Measurements from ENCODE around the gene APC.

APC gene

DNA sequence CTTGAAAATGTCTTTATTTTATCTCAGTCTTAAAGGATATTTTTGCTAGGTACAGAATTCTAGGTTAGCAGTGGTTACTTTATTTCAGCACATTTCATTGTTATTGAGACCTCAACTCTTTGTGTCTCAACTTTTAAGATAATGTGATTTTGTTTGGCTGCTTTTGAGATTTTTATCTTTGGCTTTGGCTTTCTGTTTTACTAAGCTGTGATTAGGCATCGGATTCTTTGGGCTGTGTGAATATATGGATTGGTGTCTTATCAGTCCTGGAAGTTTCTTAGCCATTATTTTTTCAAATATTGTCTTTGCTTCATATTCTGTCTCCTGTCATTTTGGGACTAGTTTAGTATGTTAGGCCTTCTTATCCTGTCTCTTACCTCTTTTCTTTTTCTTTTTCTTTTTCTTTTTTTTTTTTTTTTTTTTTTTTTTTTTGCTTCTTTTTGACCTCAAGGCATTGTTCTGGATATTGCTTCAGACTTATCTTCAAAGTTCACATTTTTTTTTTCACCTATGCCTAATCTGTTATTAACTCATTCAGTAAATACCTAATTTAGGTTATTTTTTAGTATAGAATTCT is 20.1 kb upstream of the APC start:
- DNase-seq: no peak

DNA sequence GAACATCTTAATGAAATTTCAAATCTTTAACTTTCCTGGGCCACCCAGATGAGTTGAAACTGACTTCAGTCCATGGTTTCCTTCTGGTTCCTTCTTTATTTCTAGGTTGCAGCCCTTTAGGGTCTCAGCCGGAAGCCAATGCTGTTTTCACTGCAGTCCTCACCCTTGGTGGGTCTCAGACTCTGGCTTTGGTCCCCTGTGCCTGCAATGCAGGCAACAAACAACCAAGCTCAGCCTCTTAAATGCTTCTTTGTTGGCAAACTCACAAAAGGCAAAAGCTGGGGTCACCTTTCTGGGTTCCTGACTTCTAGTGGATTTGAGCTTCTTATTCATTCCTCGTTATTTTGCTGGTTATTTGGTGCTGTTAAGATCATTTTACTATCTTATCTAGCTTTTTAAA is 19.3 kb upstream of the APC start:
- no peak for DNase-seq

DNA sequence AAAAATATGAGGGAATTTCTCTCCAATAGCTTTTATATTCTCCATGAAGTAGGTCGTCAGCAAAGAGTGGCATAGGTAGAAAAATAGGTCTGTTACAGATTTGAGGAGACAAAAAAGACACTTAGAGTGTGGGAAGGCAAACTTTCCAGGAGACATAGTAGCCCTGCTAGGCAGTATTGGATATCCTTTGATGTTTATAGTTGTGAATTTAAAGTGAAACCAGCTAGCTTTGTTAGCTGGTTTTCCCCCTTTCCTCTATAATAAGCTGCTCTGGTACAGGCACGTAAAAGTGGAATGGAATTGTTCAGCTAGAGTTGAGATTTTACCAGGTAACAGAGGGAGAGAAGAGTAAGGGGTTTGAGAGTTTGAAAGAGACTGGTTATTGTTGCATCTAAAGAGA is 17.1 kb upstream of the APC start:
- no peak for DNase-seq

DNA sequence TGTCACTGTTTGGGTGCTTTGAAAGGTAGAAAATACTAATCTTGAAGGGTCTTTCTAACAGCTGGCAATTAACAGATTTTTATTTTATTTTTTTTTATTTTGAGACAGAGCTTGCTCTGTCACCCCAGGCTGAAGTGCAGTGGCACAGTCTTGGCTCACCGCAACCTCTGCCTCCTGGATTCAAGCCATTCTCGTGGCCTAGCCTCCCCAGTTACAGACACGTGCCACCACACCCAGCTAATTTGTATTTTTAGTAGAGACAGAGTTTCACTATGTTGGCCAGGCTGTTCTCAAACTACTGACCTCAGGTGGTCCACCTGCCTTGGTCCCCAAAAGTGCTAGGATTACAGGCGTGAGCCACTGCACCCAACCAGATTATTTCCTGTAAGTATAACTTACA is 12.8 kb upstream of the APC start:
- DNase-seq: no peak

DNA sequence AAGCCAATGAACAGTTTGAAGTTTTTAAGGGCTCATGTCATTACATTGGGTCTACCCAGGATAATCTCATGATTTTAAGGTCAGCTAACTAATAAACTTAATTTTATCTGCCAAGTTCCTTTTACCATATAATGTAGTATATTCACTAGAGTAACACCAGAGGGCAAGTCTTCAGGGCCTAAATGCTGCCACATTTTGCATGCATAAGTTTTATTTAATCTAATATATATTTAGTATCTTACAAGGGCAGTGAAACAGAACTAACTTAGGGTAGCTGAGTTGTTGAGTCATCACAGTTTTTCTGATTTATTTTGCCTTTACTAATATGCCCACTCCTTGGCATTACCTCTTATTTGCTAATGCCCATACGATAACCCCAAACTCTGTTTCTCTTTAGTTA is 8.1 kb upstream of the APC start:
- no peak for DNase-seq

DNA sequence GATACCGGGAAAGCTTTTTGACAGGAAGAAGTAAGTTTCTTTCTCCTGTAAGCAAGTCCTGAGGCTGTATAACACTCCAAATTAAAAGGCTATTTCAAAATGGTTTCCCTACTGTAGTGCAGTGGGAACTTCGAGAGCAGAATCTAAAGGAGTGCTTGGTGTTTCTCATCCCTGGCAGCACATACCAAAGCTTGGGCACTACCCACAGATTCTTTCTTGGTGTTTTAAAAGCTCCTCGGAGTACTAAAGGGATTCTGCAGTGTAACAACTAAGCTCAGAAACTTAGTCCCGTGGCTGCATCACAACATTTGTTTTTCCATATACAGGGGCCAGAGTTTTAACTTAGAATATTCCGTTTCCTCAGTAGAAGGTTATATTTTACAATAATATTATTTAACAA is 5.6 kb upstream of the APC start:
- DNase-seq: no peak

DNA sequence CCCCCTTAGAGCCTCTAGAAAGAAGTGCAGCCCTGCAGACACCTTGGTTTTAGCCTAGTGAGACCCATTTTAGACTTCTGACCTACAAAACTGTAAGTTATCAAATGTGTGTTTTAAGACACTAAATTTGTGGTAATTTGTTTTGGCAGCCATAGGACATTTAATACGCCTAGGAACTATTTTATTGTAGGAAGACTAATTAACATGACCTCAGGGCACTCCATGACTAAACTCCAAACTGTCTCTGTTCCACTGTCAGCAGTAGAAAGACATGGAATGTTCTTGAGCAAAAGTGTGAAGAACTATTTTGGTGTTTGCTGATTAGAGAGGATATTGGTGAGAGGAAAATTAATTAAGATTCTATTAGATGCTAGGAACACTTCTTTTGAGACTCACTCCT is 4.1 kb upstream of the APC start:
- no peak for DNase-seq

DNA sequence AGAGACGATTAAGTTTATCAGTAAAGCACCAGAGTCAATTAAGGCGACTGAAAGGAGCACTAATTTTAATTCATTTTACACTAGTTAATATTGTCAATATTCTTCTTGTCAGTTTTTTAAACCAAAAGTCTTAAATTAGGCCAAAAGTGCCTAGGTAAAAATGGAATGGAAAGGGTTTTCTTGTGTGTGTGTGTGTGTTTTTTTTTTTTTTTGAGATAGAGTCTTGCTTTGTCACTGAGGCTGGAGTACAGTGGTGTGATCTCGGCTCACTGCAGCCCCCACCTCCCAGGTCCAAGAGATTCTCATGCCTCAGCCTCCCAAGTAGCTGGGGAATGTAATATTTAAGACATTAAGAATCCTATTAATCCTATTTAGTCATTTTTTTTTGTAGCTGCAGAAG is 3.1 kb upstream of the APC start:
- no peak for DNase-seq

DNA sequence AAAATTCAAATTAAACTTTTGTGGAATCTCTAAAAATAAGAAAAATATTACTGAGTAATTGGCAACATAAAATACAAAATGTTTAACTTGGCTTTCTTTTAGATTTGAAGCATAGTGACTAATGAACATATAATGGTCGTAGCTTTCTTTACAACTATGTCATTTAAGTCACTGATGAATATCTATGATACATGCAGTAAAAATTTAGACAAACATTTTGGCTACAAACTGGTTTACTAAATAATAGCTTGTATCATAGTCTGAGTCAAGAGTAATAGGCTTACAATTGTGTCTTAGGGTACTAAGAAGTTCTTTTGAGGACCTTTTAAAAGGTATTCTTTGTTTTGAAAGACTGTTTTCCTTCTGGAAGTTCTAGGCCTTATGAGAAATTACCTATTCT is 2.0 kb upstream of the APC start:
- DNase-seq: no peak

DNA sequence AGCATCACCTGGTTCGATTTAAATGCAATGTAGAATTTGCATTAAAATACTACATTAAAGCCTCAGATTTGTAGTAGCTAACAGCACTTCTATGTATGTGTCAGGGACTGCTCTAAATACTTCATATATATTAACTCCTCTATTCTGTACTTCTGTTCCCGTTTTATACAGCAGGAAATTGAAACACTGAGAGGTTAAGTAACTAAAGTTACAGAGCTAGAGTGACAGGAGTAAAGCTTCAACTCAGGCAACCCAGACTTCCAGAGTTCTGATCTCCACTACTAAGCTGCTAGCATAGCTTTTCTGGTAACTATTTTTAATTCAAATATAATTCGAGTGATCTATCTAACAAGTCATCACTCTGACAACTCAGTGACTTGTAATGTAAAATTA is 619 bp upstream of the APC start:
- no peak for DNase-seq

DNA sequence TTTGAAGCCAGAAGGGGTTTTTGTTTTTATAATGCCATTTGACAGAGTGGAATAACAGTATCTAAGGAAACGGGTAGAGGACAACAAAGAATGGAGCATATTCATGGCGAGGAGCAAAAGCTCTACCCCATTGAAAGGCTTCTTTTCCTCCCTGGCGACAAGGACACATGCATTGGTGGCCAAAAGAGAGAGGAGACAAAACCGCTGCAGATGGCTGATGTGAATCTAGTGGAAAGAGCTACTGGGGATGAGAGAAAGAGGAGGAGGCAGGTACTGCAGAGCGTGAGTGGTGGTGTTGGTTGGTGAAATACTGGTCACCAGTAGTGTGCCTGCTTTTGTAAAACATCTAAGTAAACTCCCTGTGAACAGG is 491 bp downstream of the APC start:
- DNase-seq: no peak

DNA sequence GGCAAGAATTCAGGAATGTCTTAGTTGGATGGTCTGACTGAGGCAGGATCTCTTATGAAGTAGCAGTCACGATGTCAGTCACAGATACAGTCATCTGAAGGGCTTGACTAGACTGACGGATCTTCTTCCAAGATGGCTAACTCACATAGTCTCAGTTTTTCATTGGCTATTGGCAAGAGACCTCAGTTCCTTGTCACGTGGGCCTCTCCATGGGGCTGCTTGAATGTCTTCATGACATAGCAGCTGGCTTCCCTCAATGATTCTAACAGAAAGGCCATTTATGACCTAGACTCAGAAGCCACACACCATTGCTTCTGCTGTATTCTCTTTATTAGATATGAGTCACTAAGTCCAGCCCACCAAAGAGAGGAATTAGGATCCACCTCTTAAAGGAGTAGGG is 4.7 kb downstream of the APC start:
- DNase-seq: no peak

DNA sequence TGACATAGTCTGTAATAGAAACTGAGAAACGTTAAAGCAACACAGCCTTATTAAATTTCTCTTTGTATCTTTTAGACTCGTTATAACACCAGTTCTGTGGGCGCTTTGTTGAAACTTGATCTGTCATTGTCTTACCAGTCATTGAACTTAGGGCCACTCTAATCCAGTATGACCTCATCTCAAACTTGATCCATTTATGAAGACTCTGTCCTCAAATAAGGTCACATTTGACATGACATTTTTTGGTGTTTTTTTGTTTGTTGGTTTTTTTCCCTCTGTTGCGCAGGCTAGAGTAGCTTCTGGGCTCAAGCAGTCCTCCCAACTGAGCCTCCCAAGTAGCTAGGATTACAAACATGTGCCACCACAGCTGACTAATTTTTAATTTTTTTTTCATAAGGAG is 5.9 kb downstream of the APC start:
- DNase-seq: no peak

DNA sequence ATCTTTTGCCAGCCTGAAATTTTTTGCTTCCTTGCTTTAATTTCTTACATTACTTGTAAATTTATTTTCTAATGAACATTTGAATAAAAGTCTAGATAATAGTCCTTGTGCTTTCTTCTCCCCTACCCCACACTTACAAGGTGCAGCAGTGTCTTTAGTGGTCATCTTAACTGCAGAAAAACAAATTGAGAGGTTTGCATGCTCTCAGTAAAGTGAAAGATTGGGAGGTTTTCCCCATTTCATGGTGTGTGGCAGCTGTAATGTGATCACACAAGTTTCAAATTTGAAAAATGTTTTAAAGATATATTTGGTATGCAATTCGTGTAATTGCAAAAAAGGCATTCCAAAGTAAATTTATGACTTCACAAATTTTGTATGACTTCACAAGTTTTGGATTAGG is 14.7 kb downstream of the APC start:
- no peak for DNase-seq

DNA sequence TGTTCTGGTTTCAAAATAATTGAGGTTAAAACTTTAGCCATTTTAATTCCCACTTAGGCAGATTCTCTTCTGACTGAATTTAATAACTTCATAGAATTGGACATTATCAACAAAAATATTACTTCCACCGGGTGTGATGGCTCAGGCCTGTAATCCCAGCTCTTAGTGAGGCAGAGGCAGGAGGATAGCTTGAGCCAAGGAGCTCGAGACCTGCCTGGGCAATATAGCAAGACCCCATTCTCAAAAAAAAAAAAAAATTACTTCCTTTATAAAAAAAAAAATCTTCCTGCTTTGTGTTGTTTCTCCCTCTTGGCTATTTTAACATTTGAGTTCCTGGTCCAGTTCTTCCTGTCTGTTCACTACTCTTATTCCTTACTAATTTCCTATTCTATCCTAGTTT is 18.0 kb downstream of the APC start:
- no peak for DNase-seq

DNA sequence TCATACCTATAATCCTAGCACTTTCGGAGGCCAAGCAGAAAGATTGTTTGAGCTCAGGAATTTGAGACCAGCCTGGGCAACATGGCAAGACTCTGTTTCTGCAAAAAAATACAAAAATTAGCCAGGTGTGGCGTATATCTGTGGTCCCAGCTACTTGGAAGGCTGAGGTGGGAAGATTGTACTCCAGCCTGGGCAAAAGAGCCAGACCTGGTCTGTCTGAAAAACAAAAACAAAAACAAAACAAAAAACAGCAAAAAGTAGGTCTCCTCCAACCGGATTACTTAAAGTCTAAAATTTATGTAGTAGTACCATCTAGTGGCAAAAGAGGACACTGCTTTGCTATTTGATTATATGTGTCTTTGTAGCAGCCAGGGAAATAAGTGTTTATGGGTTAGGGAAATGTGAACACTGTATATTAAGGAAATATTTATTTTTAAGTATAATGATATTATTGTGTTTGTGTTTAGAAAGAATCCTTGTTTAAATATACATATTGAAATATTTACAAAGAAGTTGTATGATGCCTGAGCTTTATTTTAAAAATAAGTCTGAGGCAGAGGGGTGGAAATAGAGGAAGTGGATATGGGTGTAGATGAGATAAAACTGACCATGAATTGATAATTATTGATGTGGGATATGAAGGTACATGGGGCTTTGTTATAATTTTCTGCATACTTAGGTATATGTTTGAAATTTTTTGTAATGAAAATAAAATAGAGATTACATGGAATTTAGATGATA is 20.0 kb downstream of the APC start:
- no peak for DNase-seq

DNA sequence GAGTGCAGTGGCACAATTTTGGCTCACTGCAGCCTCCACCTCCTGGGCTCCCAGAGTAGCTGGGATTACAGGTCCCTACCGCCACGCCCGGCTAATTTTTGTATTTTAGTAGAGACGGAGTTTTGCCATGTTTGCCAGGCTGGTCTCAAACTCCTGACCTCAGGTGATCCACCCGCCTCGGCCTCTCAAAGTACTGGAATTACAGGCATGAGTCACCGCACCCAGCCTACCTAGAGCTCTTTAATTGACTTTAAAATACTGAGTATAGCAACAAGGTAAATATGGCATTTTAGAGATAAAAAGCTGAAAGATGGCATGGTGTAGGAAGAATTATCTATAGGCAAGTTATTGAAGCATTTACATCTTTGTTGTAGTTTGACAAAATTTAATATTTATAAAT is 21.0 kb downstream of the APC start:
- DNase-seq: no peak

DNA sequence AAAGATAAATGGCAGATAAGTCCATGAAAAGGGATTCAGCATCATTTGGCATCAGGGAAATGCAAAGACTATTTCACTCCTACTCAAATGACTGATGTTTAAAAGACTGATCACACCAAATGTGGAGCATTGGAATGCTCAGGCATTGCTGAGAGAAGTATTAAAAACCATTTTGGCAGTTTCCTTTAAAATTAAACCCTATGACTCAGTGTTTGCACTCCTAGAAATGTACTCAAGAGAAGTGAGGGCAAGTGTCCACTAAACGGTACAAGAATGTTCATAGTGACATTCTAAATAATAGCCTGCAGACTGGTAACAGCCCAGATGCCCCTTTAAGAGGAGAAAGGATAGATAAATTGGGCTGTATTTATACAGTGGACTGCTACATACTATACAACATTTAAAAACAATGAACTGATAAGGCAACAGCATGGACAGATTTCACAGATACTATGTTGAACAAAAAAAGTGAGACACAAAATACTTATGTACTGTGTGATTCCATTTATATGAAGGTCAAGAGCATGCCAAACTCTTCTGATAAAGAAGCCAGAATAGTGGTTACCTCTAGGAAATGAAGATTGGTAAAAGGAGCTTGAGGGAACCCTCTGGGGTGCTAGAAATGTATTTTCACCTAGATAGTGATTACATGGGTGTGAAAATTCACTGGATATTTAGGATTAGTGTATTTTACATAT is 24.6 kb downstream of the APC start:
- no peak for DNase-seq

DNA sequence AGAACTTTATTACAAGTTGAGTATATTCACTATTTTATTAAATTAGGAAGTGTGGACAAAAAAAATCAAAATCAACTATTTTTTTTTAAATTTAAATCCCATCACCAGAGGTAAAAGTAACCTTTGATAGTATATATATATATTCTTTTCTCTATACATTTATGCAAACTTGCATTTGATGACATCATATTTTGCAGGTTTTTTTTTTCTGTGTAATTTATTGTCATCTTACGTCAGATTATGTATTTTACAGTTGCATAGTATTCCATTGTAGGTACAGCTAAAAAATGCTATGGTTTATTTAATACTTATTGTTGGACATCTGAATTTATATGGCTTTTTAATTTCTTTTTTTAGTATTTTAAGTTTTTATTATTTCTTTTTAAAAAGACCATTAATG is 25.5 kb downstream of the APC start:
- no peak for DNase-seq

DNA sequence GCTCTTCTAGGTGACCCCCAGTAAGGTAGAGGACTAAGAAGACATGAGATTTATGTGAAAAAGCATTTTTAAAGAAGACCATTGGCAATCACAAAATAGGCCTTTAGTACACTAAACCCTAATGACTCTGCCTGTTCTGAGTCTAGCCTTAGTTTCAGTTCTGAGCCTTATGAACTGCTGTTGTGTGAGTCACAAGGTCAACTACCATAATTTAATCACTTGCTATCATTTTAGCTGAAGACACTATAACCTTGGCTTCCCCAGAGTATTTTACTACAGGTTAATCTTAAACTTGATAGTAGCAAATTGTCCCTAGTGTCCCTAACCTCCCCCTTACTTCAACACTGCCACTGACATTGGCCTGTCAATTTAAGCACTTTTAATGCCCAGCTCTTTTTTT is 34.4 kb downstream of the APC start:
- DNase-seq: no peak

DNA sequence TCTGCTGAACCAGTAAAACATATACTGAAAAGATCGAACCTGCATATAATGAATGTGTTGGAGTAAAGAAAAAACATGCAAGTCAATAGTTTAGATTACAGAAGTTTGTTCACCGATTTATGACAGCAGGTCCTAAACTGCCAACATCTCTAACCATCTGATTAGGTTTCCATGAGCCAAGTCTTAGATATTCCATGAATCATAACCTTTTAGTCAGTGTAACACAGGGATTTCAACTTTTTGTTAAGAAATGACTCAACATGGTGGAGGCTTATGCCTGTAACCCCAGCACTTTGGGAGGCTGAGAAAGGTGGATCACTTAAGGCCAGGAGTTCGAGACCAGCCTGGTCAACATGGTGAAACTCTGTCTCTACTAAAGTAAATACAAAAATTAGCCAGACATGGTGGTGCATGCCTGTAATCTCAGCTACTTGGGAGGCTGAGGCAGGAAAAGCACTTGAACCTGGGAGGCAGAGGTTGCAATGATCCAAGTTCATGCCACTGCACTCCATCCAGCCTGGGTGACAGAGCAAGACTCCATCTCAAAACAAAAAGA is 38.7 kb downstream of the APC start:
- DNase-seq: no peak

DNA sequence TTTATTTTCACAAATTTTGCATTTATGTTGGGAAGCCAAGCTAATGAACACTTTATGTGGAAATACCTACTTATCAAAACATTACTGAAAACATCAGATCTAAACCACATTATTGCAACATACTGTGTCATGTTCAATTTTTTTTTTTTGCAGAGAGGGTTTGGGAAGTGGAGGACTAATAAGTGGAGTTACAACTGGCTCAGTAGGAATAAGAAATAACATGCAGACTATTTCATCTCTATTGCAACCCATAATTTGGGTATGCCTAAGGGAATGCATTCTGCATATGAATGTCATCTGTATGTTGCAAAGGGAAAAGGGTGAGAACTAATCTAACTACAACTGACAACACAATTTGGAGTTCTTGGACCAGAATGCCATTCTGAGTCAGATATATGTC is 41.8 kb downstream of the APC start:
- DNase-seq: no peak

DNA sequence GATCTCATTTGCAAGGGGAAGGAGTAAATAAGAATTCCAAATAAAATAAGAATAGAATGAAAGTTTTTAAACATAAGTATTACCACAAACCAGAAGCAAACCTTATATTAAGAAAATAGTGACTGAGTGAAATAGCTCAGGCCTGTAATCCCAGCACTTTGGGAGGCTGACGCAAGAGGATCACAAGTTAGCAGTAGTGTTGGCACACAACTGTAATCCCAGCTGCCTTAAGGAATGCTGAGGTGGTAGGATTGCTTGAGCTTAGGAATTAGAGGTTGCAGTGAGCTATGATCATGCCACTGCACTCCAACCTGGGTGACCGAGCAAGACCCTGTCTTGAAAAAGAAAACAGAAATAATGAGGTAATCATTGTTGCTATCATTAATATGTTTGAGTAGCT is 47.0 kb downstream of the APC start:
- no peak for DNase-seq

DNA sequence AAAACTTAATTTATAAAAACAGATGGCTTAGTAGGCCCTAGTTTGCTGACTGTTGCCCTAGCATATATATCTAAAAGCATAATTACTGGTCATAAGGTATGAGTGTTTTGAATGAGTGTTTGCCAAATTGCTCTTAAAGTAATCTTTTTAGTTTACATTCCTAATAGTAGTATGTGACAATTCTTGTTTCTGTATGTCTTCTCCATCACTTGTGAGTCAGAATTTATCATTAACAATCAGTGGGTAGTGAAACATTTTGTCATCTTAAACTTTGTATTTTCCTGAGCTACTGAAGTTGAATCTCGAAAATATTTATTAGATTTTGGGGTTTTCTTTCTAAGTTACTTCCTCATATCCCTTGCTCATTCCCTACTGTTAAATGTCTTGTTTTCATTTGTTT is 49.6 kb downstream of the APC start:
- no peak for DNase-seq

DNA sequence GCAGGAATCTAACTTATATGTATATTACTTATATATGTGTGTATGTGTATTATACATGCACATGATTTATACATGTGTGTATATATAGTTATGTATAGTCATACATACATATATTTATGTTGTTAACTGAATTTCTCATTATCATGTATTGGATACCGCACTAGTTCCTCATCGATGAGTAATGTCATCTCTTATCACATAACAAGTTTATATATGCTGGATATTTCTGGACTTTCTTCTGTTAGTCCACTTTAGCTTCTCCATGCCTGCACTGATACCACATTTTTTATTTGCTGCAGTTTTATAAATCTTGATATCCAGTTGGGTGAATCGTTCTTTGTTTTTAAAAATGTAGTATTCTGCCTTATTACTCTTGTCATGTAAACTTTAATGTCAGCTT is 50.2 kb downstream of the APC start:
- DNase-seq: no peak
